ENCODE data around the gene EP300. TPM values are rescaled to one million over a fixed set of nuclear protein-coding genes. Genes with fewer than 3 reads are reported as not detected.
"Not testable (repeated sequence)": the region's sequence is repeated elsewhere in the genome, so short reads cannot be mapped to it uniquely, and the experiment has no call there.

EP300 gene
- total and polyA plus RNA-seq, 8 donors: 63.3 to 80.1 (median 76.9) TPM

DNA sequence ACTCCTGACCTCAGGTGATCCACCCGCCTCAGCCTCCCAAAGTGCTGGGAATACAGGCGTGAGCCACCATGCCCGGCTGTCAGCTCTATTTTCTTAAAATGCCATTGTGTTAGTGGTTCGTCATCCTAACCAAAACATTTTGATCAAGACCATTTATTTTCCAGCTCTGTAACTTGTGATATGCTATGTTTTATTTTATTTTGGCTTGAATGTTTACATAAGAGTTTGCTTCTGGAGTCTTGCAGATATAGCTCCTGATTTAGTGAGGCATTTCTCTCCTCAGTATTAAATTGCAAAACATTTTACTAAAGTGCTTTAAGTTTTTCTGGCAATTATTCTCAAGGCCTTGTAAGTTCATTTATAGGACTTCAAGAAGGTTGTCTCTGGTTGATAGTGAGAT, 4.4 kb downstream of the EP300 start:
- no peak for DNase-seq
- peaks cover 23 to 74% of the 10 kb centered on the region in 2 donors for H3K4me1 ChIP-seq
- no peak for ATAC-seq
- H3K27ac ChIP-seq: no peak overlapping the region
- H3K27me3 ChIP-seq: no peaks in the 10 kb centered on the region
- no peak overlapping the region for H3K4me3 ChIP-seq
- intact Hi-C loops (cut with DNase I): loop anchor here in 1 of 2 donors (10.0 kb wide), 1 partner anchor 142 kb away; the partner anchor contains the start of gene RBX1
- no peaks in the 10 kb centered on the region for H3K36me3 ChIP-seq
- H3K9me3 ChIP-seq: no peaks in the 10 kb centered on the region
- TF ChIP-seq, protein P1, sequence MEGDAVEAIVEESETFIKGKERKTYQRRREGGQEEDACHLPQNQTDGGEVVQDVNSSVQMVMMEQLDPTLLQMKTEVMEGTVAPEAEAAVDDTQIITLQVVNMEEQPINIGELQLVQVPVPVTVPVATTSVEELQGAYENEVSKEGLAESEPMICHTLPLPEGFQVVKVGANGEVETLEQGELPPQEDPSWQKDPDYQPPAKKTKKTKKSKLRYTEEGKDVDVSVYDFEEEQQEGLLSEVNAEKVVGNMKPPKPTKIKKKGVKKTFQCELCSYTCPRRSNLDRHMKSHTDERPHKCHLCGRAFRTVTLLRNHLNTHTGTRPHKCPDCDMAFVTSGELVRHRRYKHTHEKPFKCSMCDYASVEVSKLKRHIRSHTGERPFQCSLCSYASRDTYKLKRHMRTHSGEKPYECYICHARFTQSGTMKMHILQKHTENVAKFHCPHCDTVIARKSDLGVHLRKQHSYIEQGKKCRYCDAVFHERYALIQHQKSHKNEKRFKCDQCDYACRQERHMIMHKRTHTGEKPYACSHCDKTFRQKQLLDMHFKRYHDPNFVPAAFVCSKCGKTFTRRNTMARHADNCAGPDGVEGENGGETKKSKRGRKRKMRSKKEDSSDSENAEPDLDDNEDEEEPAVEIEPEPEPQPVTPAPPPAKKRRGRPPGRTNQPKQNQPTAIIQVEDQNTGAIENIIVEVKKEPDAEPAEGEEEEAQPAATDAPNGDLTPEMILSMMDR (IDR thresholded peaks at IDR 0.05): no peak

DNA sequence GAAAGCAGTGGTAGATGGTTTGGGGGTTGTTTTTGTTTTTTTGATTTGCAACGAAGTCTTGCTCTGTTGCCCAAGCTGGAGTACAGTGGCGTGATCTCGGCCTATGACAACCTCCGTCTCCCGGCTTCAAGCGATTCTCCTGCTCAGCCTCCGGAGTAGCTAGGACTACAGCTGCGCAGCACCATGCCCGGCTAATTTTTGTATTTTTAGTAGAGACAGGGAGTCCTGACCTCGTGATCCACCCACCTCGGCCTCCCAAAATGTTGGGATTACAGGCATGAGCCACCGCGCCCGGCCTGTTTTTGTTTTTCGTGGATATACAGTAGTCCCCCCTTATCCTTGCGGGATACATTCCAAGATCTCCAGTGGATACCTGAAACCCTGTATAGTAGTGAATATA, 6.6 kb downstream of the EP300 start:
- TF ChIP-seq, protein P1 (IDR thresholded peaks at IDR 0.05): no peak
- ATAC-seq (no peak), DNase-seq (no peak)
- Histone ChIP-seq H3K36me3 (no peaks in the 10 kb centered on the region), H3K27ac (no peak overlapping the region), H3K4me1 (peaks cover 23 to 91% of the 10 kb centered on the region in 2 donors), H3K4me3 (no peak overlapping the region), H3K9me3 (no peaks in the 10 kb centered on the region), H3K27me3 (no peaks in the 10 kb centered on the region)
- intact Hi-C loops (cut with DNase I): loop anchor here in 1 of 2 donors (10.0 kb wide), 1 partner anchor 144 kb away; the partner anchor contains the start of gene RBX1

DNA sequence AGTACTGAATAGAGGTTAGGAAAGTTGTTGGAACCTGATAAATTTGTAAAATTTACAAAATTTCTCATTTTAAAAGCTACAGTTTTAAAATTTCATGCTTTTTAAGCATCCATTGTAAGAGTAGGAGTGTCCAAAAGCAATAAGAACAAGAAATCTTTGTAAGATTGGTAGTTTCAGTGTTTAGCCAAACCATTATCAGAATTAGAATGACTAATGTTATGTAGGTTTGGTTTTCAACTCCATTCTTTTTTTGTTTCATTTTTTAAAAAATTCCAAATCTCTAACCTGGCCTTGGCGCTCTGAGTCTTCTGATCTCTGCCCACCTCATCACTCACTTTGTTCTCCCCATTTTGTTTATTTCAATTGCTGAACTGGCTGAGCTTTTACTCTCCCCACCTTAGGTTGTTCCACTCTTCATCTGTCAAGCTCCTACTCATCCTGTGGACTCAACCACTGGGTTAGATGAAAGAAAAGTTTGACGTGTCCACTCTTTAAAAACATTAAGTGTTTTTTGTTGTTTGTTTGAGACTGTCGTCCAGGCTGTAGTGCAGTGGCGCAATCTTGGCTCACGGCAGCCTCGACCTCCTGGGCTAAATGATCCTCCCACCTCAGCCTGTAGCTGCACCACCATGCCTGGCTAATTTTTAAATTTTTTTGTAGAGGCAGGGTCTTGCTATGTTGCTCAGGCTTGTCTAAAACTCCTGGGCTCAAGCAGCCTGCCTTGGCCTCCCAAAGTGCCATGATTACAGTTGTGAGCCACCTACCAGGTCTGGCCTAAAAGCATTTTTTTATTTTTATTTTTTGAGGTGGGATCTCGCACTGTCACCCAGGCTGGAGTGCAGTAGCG, 14.0 kb downstream of the EP300 start:
- intact Hi-C loops (cut with DNase I): no loop called here
- DNase-seq (peak in 2 of 4 donors; percentile 10 to 26), ATAC-seq (peak; percentile 84)
- H3K9me3 ChIP-seq: no peaks in the 10 kb centered on the region
- peak overlapping the region; percentile 13 to 30 for H3K27ac ChIP-seq
- H3K4me3 ChIP-seq: no peak overlapping the region
- H3K36me3 ChIP-seq: peaks cover 0 to 15% of the 10 kb centered on the region in 2 donors
- H3K27me3 ChIP-seq: no peaks in the 10 kb centered on the region
- TF ChIP-seq, protein P1 (IDR thresholded peaks at IDR 0.05): no peak
- peaks cover 9 to 44% of the 10 kb centered on the region in 2 donors for H3K4me1 ChIP-seq

DNA sequence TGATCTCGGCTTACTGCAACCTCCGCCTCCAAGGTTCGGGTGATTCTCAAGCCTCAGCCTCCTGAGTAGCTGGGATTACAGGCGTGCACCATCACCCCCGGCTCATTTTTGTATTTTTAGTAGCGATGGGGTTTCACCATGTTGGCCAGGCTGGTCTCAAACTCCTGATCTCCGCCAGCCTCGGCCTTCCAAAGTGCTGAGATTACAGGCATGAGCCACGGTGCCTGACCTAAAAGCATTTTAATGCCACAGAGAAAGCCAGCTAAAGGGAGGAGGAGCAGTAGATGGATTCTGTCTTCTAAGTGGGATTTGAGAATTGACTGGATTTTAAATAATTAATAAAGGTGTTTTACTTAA, 14.6 kb downstream of the EP300 start:
- Histone ChIP-seq H3K4me1 (peaks cover 6 to 38% of the 10 kb centered on the region in 2 donors), H3K36me3 (peaks cover 0 to 21% of the 10 kb centered on the region in 2 donors), H3K27ac (peak overlapping the region in 1 of 2 donors; percentile 30)
- intact Hi-C loops (cut with DNase I); H3K27me3 ChIP-seq; DNase-seq; ATAC-seq; H3K9me3 ChIP-seq; H3K4me3 ChIP-seq: not testable (repeated sequence)

DNA sequence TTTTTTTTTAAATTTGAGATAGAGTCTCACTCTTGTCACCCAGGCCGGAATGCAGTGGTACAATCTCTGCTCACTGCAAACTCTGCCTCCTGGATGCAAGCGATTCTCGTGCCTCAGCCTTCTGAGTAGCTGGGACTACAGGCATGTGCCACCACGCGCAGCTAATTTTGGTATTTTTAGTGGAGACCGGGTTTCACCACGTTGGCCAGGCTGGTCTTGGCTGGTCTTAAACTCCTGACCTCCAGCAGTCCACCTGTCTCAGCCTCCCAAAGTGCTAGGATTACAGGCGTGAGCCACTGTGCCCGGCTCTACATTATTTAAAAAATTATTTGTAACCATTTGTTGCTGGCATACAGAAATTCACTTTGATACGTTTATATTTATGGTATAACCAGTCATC, 18.6 kb downstream of the EP300 start:
- intact Hi-C loops (cut with DNase I): no loop called here
- Histone ChIP-seq H3K9me3 (no peaks in the 10 kb centered on the region), H3K27ac (no peak overlapping the region), H3K4me1 (peaks cover 6 to 28% of the 10 kb centered on the region in 2 donors), H3K27me3 (no peaks in the 10 kb centered on the region), H3K4me3 (no peak overlapping the region), H3K36me3 (peaks cover 0 to 28% of the 10 kb centered on the region in 2 donors)
- no peak for DNase-seq
- ATAC-seq: no peak
- TF ChIP-seq, protein P1 (IDR thresholded peaks at IDR 0.05): no peak
